Ureter (tissue), 1 donor: ENCODE results near the gene BTBD18. TPM values are rescaled to one million over a fixed set of nuclear protein-coding genes. Genes with fewer than 3 reads are reported as not detected.
"Not testable (repeated sequence)": the region's sequence is repeated elsewhere in the genome, so short reads cannot be mapped to it uniquely, and the experiment has no call there.

Experiments
- DNase-seq: peaks from one replicate; pipeline ENCODE4 v3.0.0-alpha.2; 2020; ENCODE audit warnings: low spot score
- total RNA-seq: library from RNA; stranded (reverse); gene quantifications from one replicate; pipeline ENCODE4 v1.2.4, GENCODE V29; 2023
- donor health status: DM: yes; HTN: yes; CAD: no.

The BTBD18 gene
- total RNA-seq, 1 donor from 2014 or later: not detected

- no peak for DNase-seq
Observed at GRCh38 chr11:57732661-57733060, 19.0 kb downstream of the BTBD18 start.

- no peak for DNase-seq
Observed at GRCh38 chr11:57729479-57729878, 22.1 kb downstream of the BTBD18 start.

- DNase-seq: no peak
Observed at GRCh38 chr11:57728829-57729228, 22.8 kb downstream of the BTBD18 start.

- no peak for DNase-seq
Observed at GRCh38 chr11:57727185-57727584, 24.4 kb downstream of the BTBD18 start.

GRCh38 chr11:57716726-57717125 lies 34.9 kb downstream of the BTBD18 start:
- not testable (repeated sequence) for DNase-seq

- no peak for DNase-seq
Observed at GRCh38 chr11:57713835-57714234, 37.8 kb downstream of the BTBD18 start.

GRCh38 chr11:57712256-57713150 lies 39.1 kb downstream of the BTBD18 start, which contains the start of gene TMX2:
Gene TMX2, plus strand, starts transcription at chr11:57712593. Its CDS starts 26 bp downstream, at chr11:57712619.
- DNase-seq: peak; percentile 95

GRCh38 chr11:57711414-57712255 lies 40.0 kb downstream of the BTBD18 start, which contains the start of gene MED19:
Gene MED19, minus strand, starts transcription at chr11:57712215. Its CDS starts 36 bp downstream, at chr11:57712179.
- DNase-seq: peak; percentile 88

- DNase-seq: no peak
Observed at GRCh38 chr11:57709802-57710367, 41.7 kb downstream of the BTBD18 start.

- not testable (repeated sequence) for DNase-seq
Observed at GRCh38 chr11:57705432-57705831, 46.2 kb downstream of the BTBD18 start.

GRCh38 chr11:57704932-57705331 lies 46.7 kb downstream of the BTBD18 start:
- DNase-seq: no peak

- DNase-seq: no peak
Observed at GRCh38 chr11:57703341-57703740, 48.3 kb downstream of the BTBD18 start.

- no peak for DNase-seq
Observed at GRCh38 chr11:57700425-57700824, 51.2 kb downstream of the BTBD18 start.

- DNase-seq: no peak
Observed at GRCh38 chr11:57699813-57700212, 51.8 kb downstream of the BTBD18 start.

GRCh38 chr11:57698843-57699365 lies 52.7 kb downstream of the BTBD18 start:
- DNase-seq: no peak

Other genes with a start within 250 kb of the BTBD18 start
- 10.4 TPM for gene SLC43A1, start 236.1 kb downstream of the BTBD18 start, total RNA-seq
- 50.5 TPM for gene TIMM10, start 221.1 kb downstream of the BTBD18 start, total RNA-seq
- not detected for gene SMTNL1, start 214.2 kb downstream of the BTBD18 start, total RNA-seq
- 83.1 TPM for gene UBE2L6, start 184.1 kb downstream of the BTBD18 start, total RNA-seq
- gene SERPING1, start 154.1 kb downstream of the BTBD18 start, total RNA-seq: 302 TPM
- gene YPEL4, start 101.9 kb downstream of the BTBD18 start, total RNA-seq: 0.44 TPM
- gene CLP1, start 94.1 kb downstream of the BTBD18 start, total RNA-seq: 10.0 TPM
- gene ZDHHC5, start 83.7 kb downstream of the BTBD18 start, total RNA-seq: 91.9 TPM
- 12.7 TPM for gene MED19, start 39.6 kb downstream of the BTBD18 start, total RNA-seq
- gene TMX2, start 39.2 kb downstream of the BTBD18 start, total RNA-seq: 108 TPM
- gene SELENOH, start 10.3 kb downstream of the BTBD18 start, total RNA-seq: 111 TPM
- 426 TPM for gene CTNND1, start 10.0 kb upstream of the BTBD18 start, total RNA-seq